T-cell (primary cell): ENCODE measurements around the gene RBP2. TPM values are rescaled to one million over a fixed set of nuclear protein-coding genes. Genes with fewer than 3 reads are reported as not detected.

Experiments used
- ATAC-seq, 4 experiments: fragments of 200-7000 bp in 3 of 4; fragments of 150-1000 bp in 1 of 4; cut with Tn5 transposase; replicated peaks in 1 of 4; 1 replicate in 3 of 4; 2 replicates in 1 of 4; pipeline ENCODE4 v1.10.0; 2021; ENCODE audit warnings: moderate library complexity in 3 of 4, mild to moderate bottlenecking in 2 of 4, moderate number of reproducible peaks in 1 of 4
- CTCF ChIA-PET, 2 donors: fragments of 300-600 bp; sonication (Branson Sonifier 250); formaldehyde crosslinking; loops; one replicate each; lab custom pipeline; 2022; ENCODE audit warnings: antibody characterized with exemption in 2 of 2; lab: Charles Lee
- POLR2A ChIA-PET, 2 donors: fragments of 300-600 bp; sonication (Branson Sonifier 250); formaldehyde crosslinking; loops; one replicate each; lab custom pipeline; 2022; ENCODE audit warnings: antibody characterized with exemption in 2 of 2; lab: Charles Lee
- DNase-seq, 35 experiments: peaks; one replicate each; pipeline versions ENCODE4 v3.0.0 to v3.0.0-alpha.2; 2013 to 2023
- H3K27ac ChIP-seq: one replicate; pipeline ENCODE4 v1.5.1; 2013; ENCODE audit warnings: low read length
- H3K27me3 ChIP-seq, 2 experiments: replicated peaks in 1 of 2; 1 replicate in 1 of 2; 2 replicates in 1 of 2; pipeline versions ENCODE4 v1.6.1 to v1.7.0; 2013; ENCODE audit warnings: low read length in 1 of 2, mixed read lengths in 1 of 2; ENCODE audit not compliant: control insufficient read depth in 2 of 2, insufficient read depth in 2 of 2; ENCODE audit errors: extremely low read depth in 1 of 2
- H3K36me3 ChIP-seq, 2 donors: 1 replicate in 1 of 2; 2 replicates in 1 of 2; pipeline versions ENCODE4 v1.6.1 to v1.7.0; 2013; ENCODE audit warnings: low read length in 1 of 2; ENCODE audit not compliant: control insufficient read depth in 2 of 2, insufficient read depth in 1 of 2; ENCODE audit errors: extremely low read depth in 1 of 2
- H3K4me1 ChIP-seq, 2 experiments: 1 replicate in 1 of 2; 2 replicates in 1 of 2; pipeline versions ENCODE4 v1.6.1 to v1.7.0; 2013; ENCODE audit warnings: low read length in 2 of 2, mixed read lengths in 1 of 2; ENCODE audit not compliant: insufficient read depth in 2 of 2, control insufficient read depth in 1 of 2; ENCODE audit errors: extremely low read depth in 1 of 2
- H3K4me3 ChIP-seq, 2 donors: 1 replicate in 1 of 2; 2 replicates in 1 of 2; pipeline versions ENCODE4 v1.5.1 to v1.7.0; 2013; ENCODE audit warnings: mild to moderate bottlenecking in 2 of 2, low read length in 1 of 2, moderate library complexity in 1 of 2; ENCODE audit not compliant: control insufficient read depth in 1 of 2; ENCODE audit errors: extremely low read depth in 1 of 2
- H3K9me3 ChIP-seq: 2 replicates; pipeline ENCODE4 v1.7.0; 2013
- H3K27ac Mint-ChIP-seq, 2 donors: one replicate each; pipeline ENCODE4 v1.8.0; 2020 to 2021; ENCODE audit warnings: mild to moderate bottlenecking in 2 of 2, mixed read lengths in 2 of 2
- H3K27me3 Mint-ChIP-seq, 2 donors: one replicate each; pipeline ENCODE4 v1.8.0; 2021 to 2022; ENCODE audit warnings: mixed read lengths in 2 of 2
- H3K36me3 Mint-ChIP-seq: one replicate; pipeline ENCODE4 v1.8.0; 2021; ENCODE audit warnings: mixed read lengths
- H3K4me1 Mint-ChIP-seq, 3 donors: one replicate each; pipeline ENCODE4 v1.8.0; 2020 to 2022; ENCODE audit warnings: mixed read lengths in 3 of 3, mild to moderate bottlenecking in 1 of 3
- H3K4me3 Mint-ChIP-seq, 3 donors: one replicate each; pipeline ENCODE4 v1.8.0; 2020 to 2022; ENCODE audit warnings: mild to moderate bottlenecking in 3 of 3, mixed read lengths in 3 of 3, moderate library complexity in 3 of 3
- H3K9me3 Mint-ChIP-seq, 3 donors: one replicate each; pipeline ENCODE4 v1.8.0; 2020 to 2022; ENCODE audit warnings: mixed read lengths in 3 of 3
- WGBS: methylation state at CpG from one replicate; pipeline ENCODE4 v1.1.5; 2013; ENCODE audit warnings: missing lambda C conversion rate; ENCODE audit not compliant: insufficient coverage; 5-methylcytosine and 5-hydroxymethylcytosine counted together
- total RNA-seq, 35 experiments: library from RNA in 6 of 35; stranded (reverse) in 6 of 35; fragments of 120-200 nt in 1 of 35; gene quantifications; one replicate each; pipeline versions ENCODE4 v1.2.1 to v1.2.4 and lab custom pipeline; 2013 to 2026

Gene RBP2
- total RNA-seq, 5 donors from 2014 or later (not counting 1 experiment from before 2014, with no cell fraction given) = not detected

DNA sequence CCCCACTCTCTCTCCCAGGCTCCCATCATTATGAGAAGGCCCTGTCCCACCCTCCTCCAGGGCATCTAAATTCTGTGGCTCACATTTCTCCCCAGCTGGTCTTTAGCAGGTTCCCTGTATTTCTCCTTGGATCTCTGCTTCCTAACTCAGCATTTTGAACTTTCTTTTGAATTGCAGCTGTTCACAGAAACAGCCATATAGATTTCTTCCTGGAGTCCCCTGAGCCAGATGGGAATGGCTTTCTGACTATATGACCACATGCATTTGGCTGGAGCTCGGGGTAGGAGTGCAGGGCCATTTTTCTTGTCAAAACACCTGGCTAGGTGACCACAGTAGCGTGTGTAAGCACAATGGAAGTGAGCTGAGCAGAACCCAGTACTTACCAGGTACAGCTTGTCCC is 22.0 kb downstream of the RBP2 start:
- ATAC-seq = no peak
- no peak for DNase-seq
- Histone ChIP-seq H3K27ac (no peak overlapping the region), H3K9me3 (no peaks in the 10 kb centered on the region), H3K4me3 (no peak overlapping the region), H3K36me3 (no peaks in the 10 kb centered on the region), H3K27me3 (no peaks in the 10 kb centered on the region), H3K4me1 (no peaks in the 10 kb centered on the region)
- Mint-ChIP-seq H3K36me3 (no peaks in the 10 kb centered on the region), H3K4me3 (no peak overlapping the region), H3K27ac (no peak overlapping the region), H3K9me3 (no peaks in the 10 kb centered on the region), H3K27me3 (no peaks in the 10 kb centered on the region), H3K4me1 (no peaks in the 10 kb centered on the region)
- POLR2A ChIA-PET = no interaction called here
- 57% methylated on average over 1 of the region's 2 CpGs for WGBS
- CTCF ChIA-PET = no interaction called here

DNA sequence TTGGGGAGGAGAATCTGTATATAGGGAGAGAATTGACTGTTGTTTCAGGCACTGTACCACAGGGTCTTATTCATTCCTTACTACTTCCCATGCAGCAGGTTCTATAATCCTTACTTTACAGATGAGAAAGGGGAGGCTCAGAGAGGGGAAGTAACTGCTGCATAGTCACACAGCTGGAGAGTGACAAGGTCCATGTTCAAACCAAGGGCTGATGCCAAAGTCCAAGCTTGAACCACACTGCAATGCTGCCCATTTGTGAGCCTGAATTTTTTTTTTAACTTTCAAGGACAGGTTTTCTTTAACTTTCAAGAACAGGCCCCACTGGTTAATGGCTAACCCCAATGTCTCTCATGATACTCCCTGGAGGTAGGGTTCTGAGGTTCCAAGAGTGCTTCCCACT is 26.2 kb downstream of the RBP2 start:
- H3K36me3 ChIP-seq = no peaks in the 10 kb centered on the region
- H3K36me3 Mint-ChIP-seq = no peaks in the 10 kb centered on the region
- H3K27me3 ChIP-seq = no peaks in the 10 kb centered on the region
- H3K4me3 Mint-ChIP-seq = no peak overlapping the region
- CTCF ChIA-PET = no interaction called here
- no peaks in the 10 kb centered on the region for H3K4me1 Mint-ChIP-seq
- no peaks in the 10 kb centered on the region for H3K9me3 Mint-ChIP-seq
- H3K27ac Mint-ChIP-seq = no peak overlapping the region
- H3K27me3 Mint-ChIP-seq = no peaks in the 10 kb centered on the region
- H3K4me1 ChIP-seq = no peaks in the 10 kb centered on the region
- DNase-seq (no peak), ATAC-seq (no peak)
- no peak overlapping the region for H3K27ac ChIP-seq
- POLR2A ChIA-PET = no interaction called here
- no peak overlapping the region for H3K4me3 ChIP-seq
- H3K9me3 ChIP-seq = no peaks in the 10 kb centered on the region

DNA sequence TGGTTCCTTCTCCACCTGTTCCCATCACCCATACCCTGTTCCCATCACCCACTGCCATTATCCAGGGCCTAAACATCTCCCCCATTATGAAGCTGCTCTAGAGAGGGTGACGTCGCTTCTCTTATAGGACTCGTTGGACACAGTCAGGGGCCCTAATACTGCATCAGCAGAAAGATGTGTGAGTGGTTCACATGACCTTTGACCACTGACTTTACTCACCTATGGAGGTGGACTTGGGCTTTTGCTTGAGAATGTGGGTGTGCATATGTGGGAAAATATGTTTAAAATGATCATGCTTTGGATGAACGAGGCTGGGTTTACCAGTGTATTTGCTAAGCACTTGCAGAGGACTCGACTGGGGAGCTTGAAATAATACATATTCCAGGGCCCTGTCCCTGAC is 26.8 kb downstream of the RBP2 start:
- Mint-ChIP-seq H3K4me3 (no peak overlapping the region), H3K27ac (no peak overlapping the region), H3K4me1 (no peaks in the 10 kb centered on the region), H3K9me3 (no peaks in the 10 kb centered on the region), H3K36me3 (no peaks in the 10 kb centered on the region), H3K27me3 (no peaks in the 10 kb centered on the region)
- no peaks in the 10 kb centered on the region for H3K9me3 ChIP-seq
- no peaks in the 10 kb centered on the region for H3K27me3 ChIP-seq
- ATAC-seq = no peak
- POLR2A ChIA-PET = no interaction called here
- DNase-seq = no peak
- CTCF ChIA-PET = no interaction called here
- H3K36me3 ChIP-seq = no peaks in the 10 kb centered on the region
- H3K4me1 ChIP-seq = no peaks in the 10 kb centered on the region
- no peak overlapping the region for H3K4me3 ChIP-seq
- no peak overlapping the region for H3K27ac ChIP-seq
- 82% methylated on average over 2 of the region's 5 CpGs for WGBS

DNA sequence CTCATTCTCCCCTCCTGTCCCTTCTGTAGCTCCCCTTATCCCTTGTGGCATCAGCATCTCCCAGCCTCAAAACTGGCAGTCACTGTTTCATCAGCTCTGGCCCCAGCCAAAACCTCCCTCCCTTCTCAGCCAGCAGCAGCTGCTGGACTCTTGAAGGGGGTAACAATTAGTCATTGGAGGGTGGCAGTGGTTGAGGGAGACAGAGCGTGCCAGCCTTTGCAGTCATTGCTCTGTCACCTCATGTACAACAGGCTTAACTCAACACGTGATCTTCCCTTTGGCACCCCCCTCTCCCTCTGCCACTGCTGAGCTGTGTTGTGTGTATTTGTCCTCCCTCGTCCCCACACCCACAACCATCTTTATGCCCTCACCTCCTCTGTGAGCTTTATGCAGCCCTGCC is 28.2 kb downstream of the RBP2 start:
- Mint-ChIP-seq H3K4me1 (no peaks in the 10 kb centered on the region), H3K9me3 (no peaks in the 10 kb centered on the region), H3K4me3 (no peak overlapping the region), H3K27me3 (no peaks in the 10 kb centered on the region), H3K36me3 (no peaks in the 10 kb centered on the region), H3K27ac (no peak overlapping the region)
- WGBS = 100% methylated on average over 1 of the region's 3 CpGs
- Histone ChIP-seq H3K36me3 (no peaks in the 10 kb centered on the region), H3K27me3 (no peaks in the 10 kb centered on the region), H3K9me3 (no peaks in the 10 kb centered on the region), H3K4me1 (no peaks in the 10 kb centered on the region), H3K4me3 (no peak overlapping the region), H3K27ac (no peak overlapping the region)
- ATAC-seq (no peak), DNase-seq (no peak)
- CTCF ChIA-PET = no interaction called here
- POLR2A ChIA-PET = no interaction called here

DNA sequence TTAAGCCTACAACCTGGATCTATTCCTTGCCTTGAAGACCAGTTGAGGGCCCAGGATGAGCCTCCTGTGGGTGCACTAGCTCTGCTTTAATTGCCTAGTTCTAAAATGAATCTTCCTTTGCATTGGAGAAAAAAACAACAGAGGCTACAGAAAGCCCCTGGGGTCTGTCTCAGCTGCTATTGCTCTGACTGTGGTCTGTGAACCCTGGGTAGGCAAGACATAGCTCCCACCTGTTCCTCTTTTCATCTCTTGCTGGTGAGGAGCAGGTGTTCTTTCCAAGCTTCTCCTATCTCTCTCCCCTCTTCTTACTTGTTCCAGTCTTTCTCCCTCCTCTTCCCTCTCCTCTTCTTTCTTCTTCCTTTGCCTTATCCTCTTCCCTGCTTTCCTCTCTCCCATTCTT is 28.8 kb downstream of the RBP2 start:
- no peak for ATAC-seq
- Histone ChIP-seq H3K4me1 (no peaks in the 10 kb centered on the region), H3K27ac (no peak overlapping the region), H3K4me3 (no peak overlapping the region), H3K36me3 (no peaks in the 10 kb centered on the region), H3K27me3 (no peaks in the 10 kb centered on the region), H3K9me3 (no peaks in the 10 kb centered on the region)
- Mint-ChIP-seq H3K4me3 (no peak overlapping the region), H3K27me3 (no peaks in the 10 kb centered on the region), H3K4me1 (no peaks in the 10 kb centered on the region), H3K9me3 (no peaks in the 10 kb centered on the region), H3K27ac (no peak overlapping the region), H3K36me3 (no peaks in the 10 kb centered on the region)
- DNase-seq = no peak
- CTCF ChIA-PET = no interaction called here
- POLR2A ChIA-PET = no interaction called here

DNA sequence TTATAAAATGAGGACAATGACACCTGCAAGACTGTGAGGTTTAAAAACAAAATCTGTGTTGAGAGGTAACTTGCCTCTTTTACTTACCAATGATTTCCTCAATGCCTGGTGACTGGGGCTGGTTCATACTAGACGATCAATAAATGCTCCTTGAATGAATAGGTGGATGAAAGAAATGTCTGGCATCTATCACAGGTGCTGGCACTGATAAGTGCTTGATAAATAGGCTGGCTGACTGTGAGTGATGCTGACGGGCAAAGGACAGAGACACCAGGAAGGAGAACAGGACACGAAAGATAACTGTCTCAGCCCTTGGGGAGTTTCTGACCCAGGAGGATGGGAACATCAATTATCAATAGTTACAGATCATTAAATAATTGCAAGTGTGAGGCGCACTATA is 31.9 kb downstream of the RBP2 start:
- ChIA-PET POLR2A (no interaction called here), CTCF (no interaction called here)
- H3K9me3 ChIP-seq = no peaks in the 10 kb centered on the region
- ATAC-seq (no peak), DNase-seq (no peak)
- no peak overlapping the region for H3K27ac ChIP-seq
- H3K27me3 ChIP-seq = no peaks in the 10 kb centered on the region
- Mint-ChIP-seq H3K4me3 (no peak overlapping the region), H3K36me3 (no peaks in the 10 kb centered on the region), H3K27me3 (no peaks in the 10 kb centered on the region), H3K27ac (no peak overlapping the region), H3K4me1 (no peaks in the 10 kb centered on the region), H3K9me3 (no peaks in the 10 kb centered on the region)
- no peaks in the 10 kb centered on the region for H3K4me1 ChIP-seq
- WGBS = 40% methylated on average over 2 of the region's 4 CpGs
- no peak overlapping the region for H3K4me3 ChIP-seq
- no peaks in the 10 kb centered on the region for H3K36me3 ChIP-seq

DNA sequence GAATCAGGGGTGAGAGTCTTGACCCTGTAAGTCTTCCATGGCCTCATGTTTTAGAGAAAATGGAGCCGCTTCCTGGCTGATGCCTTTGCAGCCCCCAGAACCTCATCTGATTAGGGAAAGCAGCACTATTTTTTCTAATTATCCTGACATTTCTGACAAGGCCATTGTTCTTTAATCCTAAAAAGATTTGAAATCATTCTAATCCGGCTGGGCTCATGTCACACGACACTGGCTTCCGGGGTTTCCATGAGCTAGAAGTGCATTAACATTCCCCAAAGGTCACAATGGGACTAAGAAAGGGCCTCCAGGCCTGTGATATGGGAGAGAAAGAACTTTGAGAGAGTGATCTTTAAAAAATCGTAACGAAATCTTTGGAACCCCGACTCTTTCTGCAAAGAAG is 33.1 kb downstream of the RBP2 start:
- ATAC-seq (no peak), DNase-seq (no peak)
- Histone ChIP-seq H3K27me3 (no peaks in the 10 kb centered on the region), H3K36me3 (no peaks in the 10 kb centered on the region), H3K4me3 (no peak overlapping the region), H3K9me3 (no peaks in the 10 kb centered on the region), H3K27ac (no peak overlapping the region), H3K4me1 (no peaks in the 10 kb centered on the region)
- Mint-ChIP-seq H3K4me3 (no peak overlapping the region), H3K4me1 (no peaks in the 10 kb centered on the region), H3K9me3 (no peaks in the 10 kb centered on the region), H3K36me3 (no peaks in the 10 kb centered on the region), H3K27ac (no peak overlapping the region), H3K27me3 (no peaks in the 10 kb centered on the region)
- ChIA-PET CTCF (no interaction called here), POLR2A (no interaction called here)
- 88% methylated on average over 4 of the region's 7 CpGs for WGBS
